ENCODE results near the gene DRAM1. TPM values are rescaled to one million over a fixed set of nuclear protein-coding genes. Genes with fewer than 3 reads are reported as not detected.

The DRAM1 gene
- total and polyA plus RNA-seq, 4 donors = 11.0 to 37.4 (median 22.6) TPM

GRCh38 chr12:101967506-101967905 lies 90.1 kb downstream of the DRAM1 start:
- H3K4me1 ChIP-seq (ENCODE audit: control insufficient read depth in 1 of 2, insufficient read depth in 2 of 2, low read length in 2 of 2) = no peaks in the 10 kb centered on the region
- no peaks in the 10 kb centered on the region for H3K27me3 ChIP-seq (ENCODE audit: control insufficient read depth in 1 of 2, insufficient read depth in 2 of 2, low read length in 1 of 2)
- WGBS, 2 donors = 50 to 62% methylated on average over 4 of the region's 4 CpGs
- H3K4me3 ChIP-seq (ENCODE audit: low read length in 2 of 2) = no peak overlapping the region
- intact Hi-C loops (cut with DNase I) = no loop called here
- H3K9me3 ChIP-seq (ENCODE audit: control insufficient read depth, low read length) = no peaks in the 10 kb centered on the region
- ATAC-seq (ENCODE audit: low FRiP score) (no peak), DNase-seq (no peak)
- no peaks in the 10 kb centered on the region for H3K36me3 ChIP-seq (ENCODE audit: control insufficient read depth in 1 of 2, insufficient read depth in 2 of 2, low read length in 1 of 2)
- no peak overlapping the region for H3K27ac ChIP-seq (ENCODE audit: low read depth in 1 of 2, low read length in 2 of 2)

- 56 to 59% methylated on average over 1 of the region's 1 CpG for WGBS, 2 donors
- Histone ChIP-seq H3K27ac (ENCODE audit: low read depth in 1 of 2, low read length in 2 of 2) (no peak overlapping the region), H3K4me3 (ENCODE audit: low read length in 2 of 2) (no peak overlapping the region), H3K9me3 (ENCODE audit: control insufficient read depth, low read length) (no peaks in the 10 kb centered on the region), H3K36me3 (ENCODE audit: control insufficient read depth in 1 of 2, insufficient read depth in 2 of 2, low read length in 1 of 2) (no peaks in the 10 kb centered on the region), H3K27me3 (ENCODE audit: control insufficient read depth in 1 of 2, insufficient read depth in 2 of 2, low read length in 1 of 2) (no peaks in the 10 kb centered on the region), H3K4me1 (ENCODE audit: control insufficient read depth in 1 of 2, insufficient read depth in 2 of 2, low read length in 2 of 2) (no peaks in the 10 kb centered on the region)
- intact Hi-C loops (cut with DNase I) = no loop called here
- ATAC-seq (ENCODE audit: low FRiP score) (no peak), DNase-seq (no peak)
Observed at GRCh38 chr12:101968770-101969169, 91.4 kb downstream of the DRAM1 start.

Other genes with a start within 250 kb of the DRAM1 start
- 10 to 100 TPM; 41.8 to 49.9 TPM for gene CHPT1, start 179.9 kb upstream of the DRAM1 start, total RNA-seq
- gene CHPT1, start 179.9 kb upstream of the DRAM1 start, polyA plus RNA-seq = 10 to 100 TPM; 34.1 to 83.8 TPM
- under 1 TPM; 0.48 to 0.65 TPM for gene SYCP3, start 138.1 kb upstream of the DRAM1 start, total RNA-seq
- under 1 TPM in 1 of 2 donors, not detected in 1; 0.03 TPM for gene SYCP3, start 138.1 kb upstream of the DRAM1 start, polyA plus RNA-seq
- 10 to 100 TPM; 29.1 to 43.3 TPM for gene GNPTAB, start 46.6 kb upstream of the DRAM1 start, total RNA-seq
- gene GNPTAB, start 46.6 kb upstream of the DRAM1 start, polyA plus RNA-seq = 1 to 10 TPM; 9.1 to 9.2 TPM
- gene WASHC3, start 184.4 kb downstream of the DRAM1 start, total RNA-seq = 10 to 100 TPM; 36.9 to 57.4 TPM
- gene WASHC3, start 184.4 kb downstream of the DRAM1 start, polyA plus RNA-seq = 10 to 100 TPM; 62.0 to 70.7 TPM
- 10 to 100 TPM; 12.6 to 16.1 TPM for gene NUP37, start 242.5 kb downstream of the DRAM1 start, total RNA-seq
- 1 to 10 TPM; 9.5 to 9.7 TPM for gene NUP37, start 242.5 kb downstream of the DRAM1 start, polyA plus RNA-seq
- 1 to 10 TPM; 2.9 to 7.2 TPM for gene PARPBP, start 242.6 kb downstream of the DRAM1 start, total RNA-seq
- gene PARPBP, start 242.6 kb downstream of the DRAM1 start, polyA plus RNA-seq = 1 to 10 TPM in 1 of 2 donors, under 1 TPM in 1; 0.41 to 1.1 TPM